GM12878 (cell line): ENCODE measurements around the gene PRR22. TPM values are rescaled to one million over a fixed set of nuclear protein-coding genes. Genes with fewer than 3 reads are reported as not detected.

Source experiments
- ATAC-seq: fragments of 200-7000 bp; cut with Tn5 transposase; 3 replicates; pipeline ENCODE4 v1.9.1; 2020; ENCODE audit warnings: mild to moderate bottlenecking, moderate library complexity
- BruUV-seq: library from RNA; stranded (reverse); fragments of 400-500 nt; replicated peaks from 2 replicates; lab custom pipeline; 2021; lab: Mats Ljungman, UMichigan
- CTCF ChIA-PET: fragments of 300-600 bp; sonication (Branson Sonifier 250); formaldehyde crosslinking; extraction: SDS; loops from one replicate; lab custom pipeline; 2021; ENCODE audit warnings: inconsistent platforms; lab: Yijun Ruan, JAX
- POLR2A ChIA-PET: fragments of 350-600 bp; formaldehyde crosslinking; extraction: SDS; loops from one replicate; lab custom pipeline; 2021; ENCODE audit warnings: inconsistent platforms; lab: Charles Lee
- RAD21 ChIA-PET: fragments of 300-600 bp; sonication (Branson Sonifier 250); formaldehyde crosslinking; loops from one replicate; lab custom pipeline; 2023; ENCODE audit warnings: antibody characterized with exemption; ENCODE audit not compliant: unreplicated experiment; lab: Charles Lee
- SMC1A ChIA-PET: fragments of 300-600 bp; sonication (Branson Sonifier 250); formaldehyde crosslinking; loops from one replicate; lab custom pipeline; 2023; ENCODE audit not compliant: unreplicated experiment, uncharacterized antibody; lab: Charles Lee
- DNase-seq: peaks from one replicate; pipeline ENCODE4 v3.0.0-alpha.2; 2011; ENCODE audit warnings: low read depth, low spot score
- FAIRE-seq: peaks from 3 replicates; lab custom pipeline; 2011; peaks lifted over from hg19 to GRCh38; lab: Jason Lieb, UNC
- H2AFZ ChIP-seq: 2 replicates; pipeline ENCODE4 v1.6.0; 2011; ENCODE audit warnings: low read depth, low read length, control low read depth; ENCODE audit not compliant: control insufficient read depth
- H3K27ac ChIP-seq: 2 replicates; pipeline ENCODE4 v1.5.1; 2011; ENCODE audit warnings: control low read depth; ENCODE audit not compliant: control insufficient read depth, insufficient read depth
- H3K27me3 ChIP-seq, 2 experiments: replicated peaks in 1 of 2; 2 replicates each; pipeline versions ENCODE4 v1.6.0 to v1.6.1; 2011; ENCODE audit warnings: low read length in 1 of 2; ENCODE audit not compliant: control insufficient read depth in 2 of 2, insufficient read depth in 2 of 2
- H3K36me3 ChIP-seq, 2 experiments: 2 replicates each; pipeline ENCODE4 v1.5.1; 2011; ENCODE audit warnings: low read length in 1 of 2; ENCODE audit not compliant: control insufficient read depth in 2 of 2, insufficient read depth in 2 of 2
- H3K4me1 ChIP-seq: 2 replicates; pipeline ENCODE4 v1.6.1; 2011; ENCODE audit warnings: mild to moderate bottlenecking, low read length, moderate library complexity, mixed read lengths; ENCODE audit not compliant: control insufficient read depth, insufficient read depth
- H3K4me2 ChIP-seq: 2 replicates; pipeline ENCODE4 v1.6.0; 2011; ENCODE audit warnings: control low read depth; ENCODE audit not compliant: control insufficient read depth, insufficient read depth
- H3K4me3 ChIP-seq: fragments of 200-600 bp; sonication (generic); 2 replicates; pipeline ENCODE4 v1.5.1; 2016
- H3K79me2 ChIP-seq: 2 replicates; pipeline ENCODE4 v1.6.0; 2011; ENCODE audit warnings: low read length; ENCODE audit not compliant: control insufficient read depth, insufficient read depth
- H3K9ac ChIP-seq: 2 replicates; pipeline ENCODE4 v1.8.0; 2011; ENCODE audit warnings: low read length, control low read depth, mixed read lengths; ENCODE audit not compliant: control insufficient read depth, insufficient read depth
- H3K9me3 ChIP-seq: replicated peaks from 3 replicates; pipeline ENCODE4 v1.5.1; 2011; ENCODE audit warnings: mild to moderate bottlenecking, low read length; ENCODE audit not compliant: control insufficient read depth, insufficient read depth
- H4K20me1 ChIP-seq: 2 replicates; pipeline ENCODE4 v1.6.0; 2011; ENCODE audit not compliant: control insufficient read depth, insufficient read depth
- MTA3 ChIP-seq: IDR thresholded peaks from 2 replicates; pipeline ENCODE4 v1.6.1; 2012; ENCODE audit warnings: low read length, inconsistent platforms, borderline replicate concordance
- SUPT20H ChIP-seq: IDR thresholded peaks from 2 replicates; pipeline ENCODE4 v1.6.1; 2011; ENCODE audit warnings: low read depth, mild to moderate bottlenecking, low read length, moderate library complexity, borderline replicate concordance; ENCODE audit not compliant: control insufficient read depth
- WGBS: methylation state at CpG from one replicate; pipeline ENCODE4 v1.1.6; 2016; ENCODE audit warnings: low lambda C conversion rate; ENCODE audit not compliant: insufficient replicate concordance, insufficient coverage; ENCODE audit errors: missing lambda C conversion rate; 5-methylcytosine and 5-hydroxymethylcytosine counted together
- in situ Hi-C: fragments of 300-500 bp; cut with MboI; formaldehyde crosslinking; loops from 9 replicates; pipeline ENCODE4 v1.14.3; 2018; ENCODE audit warnings: mixed read lengths
- intact Hi-C: fragments of 100-400 bp; cut with micrococcal nuclease; formaldehyde crosslinking; loops from one replicate; pipeline ENCODE4 v1.14.2; 2022; ENCODE audit not compliant: unreplicated experiment
- polyA plus RNA-seq, 11 experiments: library from polyadenylated mRNA; depleted of rRNA in 4 of 11; unstranded in 6 of 11; stranded (reverse) in 5 of 11; fragments of >200 nt; fragmentation: Nextera tagmentation in 4 of 11; fragmentation: Illumina TruSeq in 1 of 11; extraction: Ambion mirVana in 4 of 11; extraction: Trizol in 1 of 11; gene quantifications; 1 replicate in 1 of 11; 2 replicates in 10 of 11; pipeline versions ENCODE4 v1.2.1 to v1.2.3, GENCODE V29; 2011 to 2016; ENCODE audit warnings: inconsistent platforms in 2 of 11, missing spikeins in 2 of 11, low read depth in 1 of 11
- total RNA-seq, 4 experiments: library from RNA; depleted of rRNA in 3 of 4; stranded (reverse); fragments of >200 nt in 3 of 4; fragmentation: Illumina TruSeq in 1 of 4; extraction: Trizol in 1 of 4; gene quantifications; 2 replicates each; pipeline versions ENCODE4 v1.2.1 to v1.2.3, GENCODE V29; 2013 to 2021
- TF ChIP-seq, protein P1 (sequence below): fragments of 450-650 bp; IDR thresholded peaks from 2 replicates; pipeline ENCODE4 v1.6.1; 2018; ENCODE audit warnings: borderline replicate concordance, mild to moderate bottlenecking; ENCODE audit not compliant: partially characterized antibody
- TF ChIP-seq, protein P2 (sequence below): fragments of 450-650 bp; formaldehyde crosslinking; IDR thresholded peaks from 2 replicates; pipeline ENCODE4 v1.5.0; 2022; ENCODE audit warnings: mild to moderate bottlenecking, missing genetic modification characterization
- TF ChIP-seq, protein P3 (sequence below): fragments of 450-650 bp; IDR thresholded peaks from 2 replicates; pipeline ENCODE4 v1.6.1; 2016; ENCODE audit warnings: mild to moderate bottlenecking, moderate library complexity, borderline replicate concordance

The PRR22 gene
- total and polyA plus RNA-seq, 10 of the 15 experiments (the other 5 are each of a cell fraction or from before 2014, with no cell fraction given): 0.31 to 4.4 (median 1.3) TPM; not detected in 2

DNA sequence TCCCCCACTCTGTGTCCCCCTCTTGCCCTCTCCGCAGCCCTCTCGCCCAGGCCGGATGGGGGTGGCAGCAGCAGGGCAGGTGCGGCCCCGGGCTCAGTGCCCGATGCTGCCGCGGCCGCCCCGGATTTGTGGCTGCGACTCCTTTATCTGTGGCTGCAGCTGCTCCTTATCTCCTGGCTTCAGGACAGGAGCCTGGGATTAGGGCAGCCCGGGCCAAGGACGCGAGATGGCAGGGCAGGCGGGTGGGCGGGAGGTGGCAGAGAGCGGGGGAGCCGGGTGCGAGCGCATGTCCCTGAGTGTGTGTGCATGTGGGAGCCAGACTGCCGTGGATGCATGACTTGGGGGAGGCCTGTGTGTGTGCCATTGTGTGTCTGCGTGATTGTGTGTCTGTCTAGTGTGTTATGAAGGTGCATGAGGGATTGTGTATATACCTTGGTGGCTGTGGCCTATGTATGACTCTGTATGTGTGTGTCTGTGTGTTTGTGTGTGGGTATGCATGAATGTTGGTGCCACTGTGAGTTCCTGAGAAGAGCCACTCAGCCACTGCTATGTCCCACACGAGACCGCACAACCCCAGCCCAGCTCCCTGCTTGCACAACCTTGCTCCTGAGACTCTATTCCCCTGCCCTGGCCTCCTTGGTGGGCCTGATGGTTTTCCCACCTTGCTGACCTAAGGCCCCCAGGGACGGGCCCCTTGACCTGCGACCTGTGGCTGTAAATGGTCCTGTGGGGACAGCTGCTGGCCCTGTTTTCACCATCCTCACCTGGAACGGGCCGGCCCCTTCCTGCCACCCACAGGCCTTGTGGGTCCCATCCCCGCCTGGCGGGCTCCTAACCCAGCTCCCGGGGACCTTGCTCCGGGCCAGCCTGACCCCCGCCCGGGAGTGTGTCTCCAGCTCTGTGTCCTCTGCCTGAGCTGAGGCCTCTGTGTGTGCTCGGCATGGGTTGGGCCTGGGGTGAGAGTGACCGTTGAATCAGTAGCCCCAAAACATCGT is 15.0 kb upstream of the PRR22 start:
- H3K27ac ChIP-seq: no peak overlapping the region
- no peaks in the 10 kb centered on the region; a peak in 2 of 4 replicates for H3K27me3 ChIP-seq
- no peak overlapping the region for H2AFZ ChIP-seq
- FAIRE-seq: no peak
- WGBS: 43% methylated on average over 37 of the region's 37 CpGs
- no peak for ATAC-seq
- ChIA-PET CTCF (no interaction called here), RAD21 (no interaction called here), POLR2A (no interaction called here), SMC1A (no interaction called here)
- no peaks in the 10 kb centered on the region for H3K79me2 ChIP-seq
- no peaks in the 10 kb centered on the region for H4K20me1 ChIP-seq
- BruUV-seq: no TSS peak
- H3K9ac ChIP-seq: no peak overlapping the region
- no peaks in the 10 kb centered on the region for H3K36me3 ChIP-seq
- H3K9me3 ChIP-seq: no peaks in the 10 kb centered on the region
- peaks cover 7% of the 10 kb centered on the region for H3K4me1 ChIP-seq
- intact Hi-C loops: loop anchor here (10.0 kb wide), 1 partner anchor 225 kb away; no protein-coding TSS in a partner anchor
- H3K4me3 ChIP-seq: no peak overlapping the region
- TF ChIP-seq, protein P1, sequence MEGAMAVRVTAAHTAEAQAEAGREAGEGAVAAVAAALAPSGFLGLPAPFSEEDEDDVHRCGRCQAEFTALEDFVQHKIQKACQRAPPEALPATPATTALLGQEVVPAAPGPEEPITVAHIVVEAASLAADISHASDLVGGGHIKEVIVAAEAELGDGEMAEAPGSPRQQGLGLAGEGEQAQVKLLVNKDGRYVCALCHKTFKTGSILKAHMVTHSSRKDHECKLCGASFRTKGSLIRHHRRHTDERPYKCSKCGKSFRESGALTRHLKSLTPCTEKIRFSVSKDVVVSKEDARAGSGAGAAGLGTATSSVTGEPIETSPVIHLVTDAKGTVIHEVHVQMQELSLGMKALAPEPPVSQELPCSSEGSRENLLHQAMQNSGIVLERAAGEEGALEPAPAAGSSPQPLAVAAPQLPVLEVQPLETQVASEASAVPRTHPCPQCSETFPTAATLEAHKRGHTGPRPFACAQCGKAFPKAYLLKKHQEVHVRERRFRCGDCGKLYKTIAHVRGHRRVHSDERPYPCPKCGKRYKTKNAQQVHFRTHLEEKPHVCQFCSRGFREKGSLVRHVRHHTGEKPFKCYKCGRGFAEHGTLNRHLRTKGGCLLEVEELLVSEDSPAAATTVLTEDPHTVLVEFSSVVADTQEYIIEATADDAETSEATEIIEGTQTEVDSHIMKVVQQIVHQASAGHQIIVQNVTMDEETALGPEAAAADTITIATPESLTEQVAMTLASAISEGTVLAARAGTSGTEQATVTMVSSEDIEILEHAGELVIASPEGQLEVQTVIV: no peak
- TF ChIP-seq, protein P2, sequence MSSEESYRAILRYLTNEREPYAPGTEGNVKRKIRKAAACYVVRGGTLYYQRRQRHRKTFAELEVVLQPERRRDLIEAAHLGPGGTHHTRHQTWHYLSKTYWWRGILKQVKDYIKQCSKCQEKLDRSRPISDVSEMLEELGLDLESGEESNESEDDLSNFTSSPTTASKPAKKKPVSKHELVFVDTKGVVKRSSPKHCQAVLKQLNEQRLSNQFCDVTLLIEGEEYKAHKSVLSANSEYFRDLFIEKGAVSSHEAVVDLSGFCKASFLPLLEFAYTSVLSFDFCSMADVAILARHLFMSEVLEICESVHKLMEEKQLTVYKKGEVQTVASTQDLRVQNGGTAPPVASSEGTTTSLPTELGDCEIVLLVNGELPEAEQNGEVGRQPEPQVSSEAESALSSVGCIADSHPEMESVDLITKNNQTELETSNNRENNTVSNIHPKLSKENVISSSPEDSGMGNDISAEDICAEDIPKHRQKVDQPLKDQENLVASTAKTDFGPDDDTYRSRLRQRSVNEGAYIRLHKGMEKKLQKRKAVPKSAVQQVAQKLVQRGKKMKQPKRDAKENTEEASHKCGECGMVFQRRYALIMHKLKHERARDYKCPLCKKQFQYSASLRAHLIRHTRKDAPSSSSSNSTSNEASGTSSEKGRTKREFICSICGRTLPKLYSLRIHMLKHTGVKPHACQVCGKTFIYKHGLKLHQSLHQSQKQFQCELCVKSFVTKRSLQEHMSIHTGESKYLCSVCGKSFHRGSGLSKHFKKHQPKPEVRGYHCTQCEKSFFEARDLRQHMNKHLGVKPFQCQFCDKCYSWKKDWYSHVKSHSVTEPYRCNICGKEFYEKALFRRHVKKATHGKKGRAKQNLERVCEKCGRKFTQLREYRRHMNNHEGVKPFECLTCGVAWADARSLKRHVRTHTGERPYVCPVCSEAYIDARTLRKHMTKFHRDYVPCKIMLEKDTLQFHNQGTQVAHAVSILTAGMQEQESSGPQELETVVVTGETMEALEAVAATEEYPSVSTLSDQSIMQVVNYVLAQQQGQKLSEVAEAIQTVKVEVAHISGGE (CRISPR knock-in tag): no peak
- TF ChIP-seq SUPT20H (no peak), MTA3 (no peak)
- TF ChIP-seq, protein P3, sequence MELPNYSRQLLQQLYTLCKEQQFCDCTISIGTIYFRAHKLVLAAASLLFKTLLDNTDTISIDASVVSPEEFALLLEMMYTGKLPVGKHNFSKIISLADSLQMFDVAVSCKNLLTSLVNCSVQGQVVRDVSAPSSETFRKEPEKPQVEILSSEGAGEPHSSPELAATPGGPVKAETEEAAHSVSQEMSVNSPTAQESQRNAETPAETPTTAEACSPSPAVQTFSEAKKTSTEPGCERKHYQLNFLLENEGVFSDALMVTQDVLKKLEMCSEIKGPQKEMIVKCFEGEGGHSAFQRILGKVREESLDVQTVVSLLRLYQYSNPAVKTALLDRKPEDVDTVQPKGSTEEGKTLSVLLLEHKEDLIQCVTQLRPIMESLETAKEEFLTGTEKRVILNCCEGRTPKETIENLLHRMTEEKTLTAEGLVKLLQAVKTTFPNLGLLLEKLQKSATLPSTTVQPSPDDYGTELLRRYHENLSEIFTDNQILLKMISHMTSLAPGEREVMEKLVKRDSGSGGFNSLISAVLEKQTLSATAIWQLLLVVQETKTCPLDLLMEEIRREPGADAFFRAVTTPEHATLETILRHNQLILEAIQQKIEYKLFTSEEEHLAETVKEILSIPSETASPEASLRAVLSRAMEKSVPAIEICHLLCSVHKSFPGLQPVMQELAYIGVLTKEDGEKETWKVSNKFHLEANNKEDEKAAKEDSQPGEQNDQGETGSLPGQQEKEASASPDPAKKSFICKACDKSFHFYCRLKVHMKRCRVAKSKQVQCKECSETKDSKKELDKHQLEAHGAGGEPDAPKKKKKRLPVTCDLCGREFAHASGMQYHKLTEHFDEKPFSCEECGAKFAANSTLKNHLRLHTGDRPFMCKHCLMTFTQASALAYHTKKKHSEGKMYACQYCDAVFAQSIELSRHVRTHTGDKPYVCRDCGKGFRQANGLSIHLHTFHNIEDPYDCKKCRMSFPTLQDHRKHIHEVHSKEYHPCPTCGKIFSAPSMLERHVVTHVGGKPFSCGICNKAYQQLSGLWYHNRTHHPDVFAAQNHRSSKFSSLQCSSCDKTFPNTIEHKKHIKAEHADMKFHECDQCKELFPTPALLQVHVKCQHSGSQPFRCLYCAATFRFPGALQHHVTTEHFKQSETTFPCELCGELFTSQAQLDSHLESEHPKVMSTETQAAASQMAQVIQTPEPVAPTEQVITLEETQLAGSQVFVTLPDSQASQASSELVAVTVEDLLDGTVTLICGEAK: no peak
- in situ Hi-C loops: no loop called here
- no peak for DNase-seq
- H3K4me2 ChIP-seq: no peak overlapping the region
